OCI-LY3 (cell line): ENCODE results near the gene LRRC14B.
"Not testable (repeated sequence)": the region's sequence is repeated elsewhere in the genome, so short reads cannot be mapped to it uniquely, and the experiment has no call there.

Experiments
- H2AFZ ChIP-seq: fragments of 200-600, 300-600 bp; shearing (Covaris generic); 2 replicates; pipeline ENCODE4 v1.6.0; 2014; ENCODE audit warnings: antibody characterized with exemption, low read depth, low read length
- H3K27ac ChIP-seq: fragments of 200-600, 300-600 bp; sonication (generic); 2 replicates; pipeline ENCODE4 v1.5.1; 2014; ENCODE audit warnings: mild to moderate bottlenecking, low read length, moderate library complexity, mixed read lengths
- H3K27me3 ChIP-seq: fragments of 200-600, 300-600 bp; sonication (generic); 2 replicates; pipeline ENCODE4 v1.6.1; 2014; ENCODE audit warnings: low read depth, low read length, mixed read lengths
- H3K36me3 ChIP-seq: fragments of 200-600, 300-600 bp; sonication (generic); replicated peaks from 2 replicates; pipeline ENCODE3; 2014; ENCODE audit warnings: low read depth, low read length, mixed read lengths
- H3K4me1 ChIP-seq: fragments of 300-600, 200-600 bp; sonication (generic); 2 replicates; pipeline ENCODE4 v1.6.1; 2014; ENCODE audit warnings: low read length, mixed read lengths
- H3K4me2 ChIP-seq: fragments of 200-600, 300-600 bp; sonication (generic); 2 replicates; pipeline ENCODE4 v1.6.1; 2014; ENCODE audit warnings: low read length, mixed read lengths
- H3K4me3 ChIP-seq: fragments of 300-600, 200-600 bp; sonication (generic); 2 replicates; pipeline ENCODE4 v1.5.1; 2014; ENCODE audit warnings: antibody characterized with exemption, mild to moderate bottlenecking, low read length, moderate library complexity
- H3K79me2 ChIP-seq: fragments of 300-600, 200-600 bp; shearing (Covaris generic); 2 replicates; pipeline ENCODE4 v1.6.1; 2014; ENCODE audit warnings: mild to moderate bottlenecking, low read length, mixed read lengths
- H3K9ac ChIP-seq: fragments of 300-600, 200-600 bp; shearing (Covaris generic); 2 replicates; pipeline ENCODE4 v1.6.0; 2014; ENCODE audit warnings: mild to moderate bottlenecking, low read length, moderate library complexity
- H3K9me3 ChIP-seq: fragments of 200-600, 300-600 bp; shearing (Covaris generic); 2 replicates; pipeline ENCODE4 v1.6.1; 2014; ENCODE audit warnings: low read length, mixed read lengths; ENCODE audit not compliant: insufficient read depth
- H4K20me1 ChIP-seq: fragments of 200-600, 300-600 bp; sonication (generic); 2 replicates; pipeline ENCODE4 v1.6.1; 2016; ENCODE audit warnings: low read length, mixed read lengths; ENCODE audit not compliant: insufficient read depth
- CTCF ChIP-seq: fragments of 200-600, 300-600 bp; sonication (generic); IDR thresholded peaks from 2 replicates; pipeline ENCODE4 v1.5.1; 2014; ENCODE audit warnings: antibody characterized with exemption, low read length, low read depth
- EZH2phosphoT487 ChIP-seq: fragments of 200-600 bp; shearing (Covaris generic); IDR thresholded peaks from 2 replicates; pipeline ENCODE4 v1.6.1; 2018; ENCODE audit warnings: antibody characterized with exemption, mixed run types, low read depth

LRRC14B gene

GRCh38 chr5:207599-207998 is 16.3 kb downstream of the LRRC14B start:
- Histone ChIP-seq H3K27me3 (no peaks in the 10 kb centered on the region), H3K36me3 (peaks cover 2% of the 10 kb centered on the region), H3K4me3 (no peak overlapping the region), H3K27ac (no peak overlapping the region), H3K9ac (no peak overlapping the region), H3K4me2 (no peak overlapping the region), H4K20me1 (peaks cover 15% of the 10 kb centered on the region; the same call in 1 of the 2 replicates), H2AFZ (no peak overlapping the region), H3K9me3 (no peaks in the 10 kb centered on the region), H3K4me1 (no peaks in the 10 kb centered on the region), H3K79me2 (peaks cover 17% of the 10 kb centered on the region; the same call in 1 of the 2 replicates)
- no peak for TF ChIP-seq CTCF
- no peak for TF ChIP-seq EZH2phosphoT487

- Histone ChIP-seq H3K27ac (no peak overlapping the region), H2AFZ (no peak overlapping the region), H4K20me1 (peaks cover 15% of the 10 kb centered on the region; the same call in 1 of the 2 replicates), H3K4me1 (no peaks in the 10 kb centered on the region), H3K79me2 (peaks cover 17% of the 10 kb centered on the region; the same call in 1 of the 2 replicates), H3K27me3 (no peaks in the 10 kb centered on the region), H3K4me2 (no peak overlapping the region), H3K9ac (no peak overlapping the region), H3K36me3 (peaks cover 2% of the 10 kb centered on the region), H3K4me3 (no peak overlapping the region), H3K9me3 (no peaks in the 10 kb centered on the region)
- TF ChIP-seq EZH2phosphoT487, result no peak
- no peak for TF ChIP-seq CTCF
Observed at GRCh38 chr5:208449-209114, 17.3 kb downstream of the LRRC14B start.

GRCh38 chr5:213803-214395 is 22.6 kb downstream of the LRRC14B start:
- Histone ChIP-seq H4K20me1 (peaks cover 8% of the 10 kb centered on the region; the same call in 1 of the 2 replicates), H3K4me3 (no peak overlapping the region), H3K9me3 (no peaks in the 10 kb centered on the region), H3K36me3 (peaks cover 4% of the 10 kb centered on the region), H3K4me2 (no peak overlapping the region), H3K27ac (no peak overlapping the region), H3K9ac (no peak overlapping the region), H3K27me3 (no peaks in the 10 kb centered on the region), H2AFZ (no peak overlapping the region), H3K79me2 (peaks cover 18% of the 10 kb centered on the region), H3K4me1 (no peaks in the 10 kb centered on the region)
- TF ChIP-seq EZH2phosphoT487 (no peak), CTCF (no peak)

GRCh38 chr5:215256-215655 is 24.0 kb downstream of the LRRC14B start:
- not testable (repeated sequence) for H3K36me3 ChIP-seq, H3K27me3 ChIP-seq, H2AFZ ChIP-seq, H3K9me3 ChIP-seq, H3K9ac ChIP-seq, H3K4me3 ChIP-seq, H3K27ac ChIP-seq, H3K4me2 ChIP-seq, H3K4me1 ChIP-seq
- peaks cover 24% of the 10 kb centered on the region for H3K79me2 ChIP-seq
- peaks cover 14% of the 10 kb centered on the region for H4K20me1 ChIP-seq

GRCh38 chr5:216076-216475 is 24.8 kb downstream of the LRRC14B start:
- H3K4me2 ChIP-seq, H3K9ac ChIP-seq, H3K9me3 ChIP-seq, H2AFZ ChIP-seq, H3K4me1 ChIP-seq, H3K36me3 ChIP-seq, H3K4me3 ChIP-seq, H3K27ac ChIP-seq, H3K27me3 ChIP-seq: not testable (repeated sequence)
- H4K20me1 ChIP-seq, result peaks cover 17% of the 10 kb centered on the region
- H3K79me2 ChIP-seq, result peaks cover 31% of the 10 kb centered on the region
